Tibial nerve (tissue), 3 donors: ENCODE measurements around the gene MAU2.

Source experiments
- CTCF ChIP-seq, 5 experiments: fragments of 200-600 bp in 3 of 5; fragments of 450-650 bp in 2 of 5; sonication (generic) in 3 of 5; IDR thresholded peaks; one replicate each; pipeline ENCODE4 v1.5.1; 2016 to 2019; ENCODE audit warnings: antibody characterized with exemption in 5 of 5, mild to moderate bottlenecking in 3 of 5, moderate library complexity in 2 of 5
- POLR2A ChIP-seq, 2 donors: fragments of 450-650 bp; IDR thresholded peaks; one replicate each; pipeline ENCODE4 v1.6.1; 2017; ENCODE audit warnings: antibody characterized with exemption in 2 of 2, mild to moderate bottlenecking in 2 of 2, moderate library complexity in 2 of 2

- no peak for TF ChIP-seq POLR2A (IDR thresholded peaks at IDR 0.05)
- TF ChIP-seq CTCF (IDR thresholded peaks at IDR 0.05) = no peak
Measured at GRCh38 chr19:19348266-19348665, 27.6 kb downstream of the MAU2 start.
